GM20000 (cell line): ENCODE results near the gene HBB.

Experiments used
- DNase-seq: peaks from one replicate; pipeline ENCODE4 v3.0.0; 2012; ENCODE audit warnings: low spot score
- CTCF ChIP-seq: IDR thresholded peaks from 2 replicates; pipeline ENCODE4 v1.5.1; 2012; ENCODE audit warnings: mild to moderate bottlenecking, control low read depth; ENCODE audit errors: extremely low read depth, missing control alignments

The HBB gene

GRCh38 chr11:5226732-5227310, at the start of gene HBB:
Gene HBB (minus strand): TSS chr11:5227071. CDS start chr11:5227021, 50 bp downstream.
- no peak for TF ChIP-seq CTCF
- DNase-seq = no peak

GRCh38 chr11:5275369-5276110, 48.7 kb upstream of the HBB start:
- TF ChIP-seq CTCF = no peak
- no peak for DNase-seq

GRCh38 chr11:5274395-5274794, 47.5 kb upstream of the HBB start:
- no peak for DNase-seq
- TF ChIP-seq CTCF = no peak

GRCh38 chr11:5272395-5273017, 45.6 kb upstream of the HBB start:
- DNase-seq = no peak
- no peak for TF ChIP-seq CTCF

GRCh38 chr11:5269715-5270147, 42.9 kb upstream of the HBB start, which contains the start of gene HBE1:
Gene HBE1 (minus strand): TSS chr11:5269945. CDS start chr11:5269890, 55 bp downstream.
- DNase-seq = no peak
- no peak for TF ChIP-seq CTCF

GRCh38 chr11:5267033-5267563, 40.2 kb upstream of the HBB start:
- TF ChIP-seq CTCF = no peak
- DNase-seq = no peak

GRCh38 chr11:5266609-5267008, 39.7 kb upstream of the HBB start:
- DNase-seq = no peak
- no peak for TF ChIP-seq CTCF
